ENCODE results near the gene TSPAN18. TPM values are rescaled to one million over a fixed set of nuclear protein-coding genes. Genes with fewer than 3 reads are reported as not detected.

TSPAN18 gene
- total RNA-seq, 1 experiment from 2014 or later: not detected

- no peak for DNase-seq (ENCODE audit: low spot score)
Observed at GRCh38 chr11:44777209-44778194, 50.7 kb downstream of the TSPAN18 start.

- no peak for DNase-seq (ENCODE audit: low spot score)
Observed at GRCh38 chr11:44778195-44779100, 51.7 kb downstream of the TSPAN18 start.

- DNase-seq (ENCODE audit: low spot score): no peak
Observed at GRCh38 chr11:44779736-44780520, 53.2 kb downstream of the TSPAN18 start.

GRCh38 chr11:44780940-44781631 is 54.3 kb downstream of the TSPAN18 start:
- peak; percentile 16 for DNase-seq (ENCODE audit: low spot score)

GRCh38 chr11:44781655-44782054 is 54.9 kb downstream of the TSPAN18 start:
- DNase-seq (ENCODE audit: low spot score): no peak

GRCh38 chr11:44782478-44782877 is 55.7 kb downstream of the TSPAN18 start:
- DNase-seq (ENCODE audit: low spot score): no peak

- no peak for DNase-seq (ENCODE audit: low spot score)
Observed at GRCh38 chr11:44784436-44784760, 57.6 kb downstream of the TSPAN18 start.

GRCh38 chr11:44784851-44785250 is 58.1 kb downstream of the TSPAN18 start:
- no peak for DNase-seq (ENCODE audit: low spot score)

GRCh38 chr11:44785856-44786607 is 59.3 kb downstream of the TSPAN18 start:
- no peak for DNase-seq (ENCODE audit: low spot score)

GRCh38 chr11:44787070-44787469 is 60.3 kb downstream of the TSPAN18 start:
- DNase-seq (ENCODE audit: low spot score): no peak

GRCh38 chr11:44787981-44788380 is 61.2 kb downstream of the TSPAN18 start:
- no peak for DNase-seq (ENCODE audit: low spot score)

- no peak for DNase-seq (ENCODE audit: low spot score)
Observed at GRCh38 chr11:44788536-44789261, 61.9 kb downstream of the TSPAN18 start.

GRCh38 chr11:44789496-44789895 is 62.7 kb downstream of the TSPAN18 start:
- DNase-seq (ENCODE audit: low spot score): no peak

- DNase-seq (ENCODE audit: low spot score): no peak
Observed at GRCh38 chr11:44790211-44790610, 63.4 kb downstream of the TSPAN18 start.

- DNase-seq (ENCODE audit: low spot score): no peak
Observed at GRCh38 chr11:44791316-44791925, 64.7 kb downstream of the TSPAN18 start.

- no peak for DNase-seq (ENCODE audit: low spot score)
Observed at GRCh38 chr11:44792171-44792570, 65.4 kb downstream of the TSPAN18 start.

GRCh38 chr11:44793350-44794090 is 66.8 kb downstream of the TSPAN18 start:
- DNase-seq (ENCODE audit: low spot score): no peak

- no peak for DNase-seq (ENCODE audit: low spot score)
Observed at GRCh38 chr11:44795803-44796535, 69.2 kb downstream of the TSPAN18 start.
